ENCODE measurements around the gene LYRM2. TPM values are rescaled to one million over a fixed set of nuclear protein-coding genes. Genes with fewer than 3 reads are reported as not detected.

The LYRM2 gene
- total RNA-seq, 1 donor from 2014 or later: 34.4 TPM

DNA sequence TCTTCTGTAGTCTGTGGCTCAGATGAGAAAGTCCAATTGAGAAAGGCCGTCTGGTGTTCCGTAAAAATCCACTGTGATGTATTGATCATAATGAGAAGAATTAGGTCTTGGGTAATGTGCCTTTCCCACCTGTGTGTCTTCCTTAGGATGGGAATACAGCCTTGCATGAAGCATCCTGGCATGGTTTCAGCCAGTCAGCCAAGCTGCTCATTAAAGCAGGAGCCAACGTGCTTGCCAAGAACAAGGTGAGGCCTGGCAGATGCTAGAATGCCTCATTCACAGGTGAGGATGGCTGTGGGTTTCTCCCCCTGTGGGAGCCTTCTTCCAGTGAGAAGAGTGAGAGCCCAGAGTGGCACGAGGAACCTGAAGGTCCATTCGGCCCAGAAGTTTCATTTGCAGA is 32.7 kb downstream of the LYRM2 start:
- Mint-ChIP-seq H3K27me3 (ENCODE audit: unreplicated experiment) (no peaks in the 10 kb centered on the region), H3K27ac (ENCODE audit: unreplicated experiment) (no peak overlapping the region), H3K36me3 (ENCODE audit: unreplicated experiment) (no peaks in the 10 kb centered on the region), H3K4me1 (ENCODE audit: unreplicated experiment) (no peaks in the 10 kb centered on the region), H3K4me3 (ENCODE audit: unreplicated experiment) (no peak overlapping the region), H3K9me3 (ENCODE audit: unreplicated experiment) (no peaks in the 10 kb centered on the region)
- DNase-seq (ENCODE audit: extremely low spot score, unreplicated experiment): no peak
- TF ChIP-seq, protein P1, sequence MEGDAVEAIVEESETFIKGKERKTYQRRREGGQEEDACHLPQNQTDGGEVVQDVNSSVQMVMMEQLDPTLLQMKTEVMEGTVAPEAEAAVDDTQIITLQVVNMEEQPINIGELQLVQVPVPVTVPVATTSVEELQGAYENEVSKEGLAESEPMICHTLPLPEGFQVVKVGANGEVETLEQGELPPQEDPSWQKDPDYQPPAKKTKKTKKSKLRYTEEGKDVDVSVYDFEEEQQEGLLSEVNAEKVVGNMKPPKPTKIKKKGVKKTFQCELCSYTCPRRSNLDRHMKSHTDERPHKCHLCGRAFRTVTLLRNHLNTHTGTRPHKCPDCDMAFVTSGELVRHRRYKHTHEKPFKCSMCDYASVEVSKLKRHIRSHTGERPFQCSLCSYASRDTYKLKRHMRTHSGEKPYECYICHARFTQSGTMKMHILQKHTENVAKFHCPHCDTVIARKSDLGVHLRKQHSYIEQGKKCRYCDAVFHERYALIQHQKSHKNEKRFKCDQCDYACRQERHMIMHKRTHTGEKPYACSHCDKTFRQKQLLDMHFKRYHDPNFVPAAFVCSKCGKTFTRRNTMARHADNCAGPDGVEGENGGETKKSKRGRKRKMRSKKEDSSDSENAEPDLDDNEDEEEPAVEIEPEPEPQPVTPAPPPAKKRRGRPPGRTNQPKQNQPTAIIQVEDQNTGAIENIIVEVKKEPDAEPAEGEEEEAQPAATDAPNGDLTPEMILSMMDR (IDR thresholded peaks at IDR 0.05): no peak

DNA sequence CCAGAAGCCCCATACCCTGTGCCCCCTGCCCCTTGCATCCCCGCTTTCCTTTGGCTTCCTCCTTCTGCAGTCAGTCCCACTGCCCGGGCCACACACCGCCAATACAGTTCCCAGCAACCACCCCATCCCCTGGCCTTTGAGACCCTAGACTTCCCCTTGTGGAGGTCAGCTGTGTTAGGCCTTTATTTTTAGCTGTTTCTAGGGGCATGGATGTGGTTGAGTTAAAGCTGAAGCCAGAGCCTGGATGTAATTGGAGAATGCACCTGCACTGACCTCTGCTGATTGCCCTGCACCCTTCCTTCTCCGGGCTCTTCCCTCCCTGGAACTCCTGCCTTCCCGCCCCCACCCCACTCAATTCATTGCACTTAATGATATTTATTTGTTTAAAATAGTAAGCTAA is 33.9 kb downstream of the LYRM2 start:
- no peaks in the 10 kb centered on the region for H3K36me3 Mint-ChIP-seq (ENCODE audit: unreplicated experiment)
- H3K4me1 Mint-ChIP-seq (ENCODE audit: unreplicated experiment): no peaks in the 10 kb centered on the region
- no peaks in the 10 kb centered on the region for H3K27me3 Mint-ChIP-seq (ENCODE audit: unreplicated experiment)
- H3K4me3 Mint-ChIP-seq (ENCODE audit: unreplicated experiment): no peak overlapping the region
- TF ChIP-seq, protein P1 (IDR thresholded peaks at IDR 0.05): no peak
- no peaks in the 10 kb centered on the region for H3K9me3 Mint-ChIP-seq (ENCODE audit: unreplicated experiment)
- no peak overlapping the region for H3K27ac Mint-ChIP-seq (ENCODE audit: unreplicated experiment)
- no peak for DNase-seq (ENCODE audit: extremely low spot score, unreplicated experiment)

DNA sequence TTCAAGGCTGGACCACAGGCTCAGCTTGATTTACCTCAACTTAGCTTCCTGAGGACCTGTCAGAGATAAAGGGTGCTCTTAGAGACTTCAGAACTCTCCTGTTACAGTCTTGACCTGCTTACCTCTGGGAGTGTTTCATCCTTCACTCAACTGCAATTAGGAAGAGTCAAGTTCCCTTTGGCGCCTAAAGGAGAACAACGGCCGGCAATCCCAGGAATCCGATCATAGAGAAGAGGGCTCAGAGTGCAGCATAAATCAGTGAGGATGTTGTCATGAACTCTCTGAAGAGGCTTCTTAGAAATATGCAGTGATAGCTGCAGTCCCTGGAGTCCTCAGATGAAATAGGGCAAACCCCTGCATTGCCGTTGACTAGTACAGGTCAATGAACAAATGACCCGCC is 36.4 kb downstream of the LYRM2 start:
- H3K27ac Mint-ChIP-seq (ENCODE audit: unreplicated experiment): no peak overlapping the region
- no peak overlapping the region for H3K4me3 Mint-ChIP-seq (ENCODE audit: unreplicated experiment)
- H3K27me3 Mint-ChIP-seq (ENCODE audit: unreplicated experiment): no peaks in the 10 kb centered on the region
- no peaks in the 10 kb centered on the region for H3K9me3 Mint-ChIP-seq (ENCODE audit: unreplicated experiment)
- H3K36me3 Mint-ChIP-seq (ENCODE audit: unreplicated experiment): no peaks in the 10 kb centered on the region
- no peak for DNase-seq (ENCODE audit: extremely low spot score, unreplicated experiment)
- TF ChIP-seq, protein P1 (IDR thresholded peaks at IDR 0.05): no peak
- no peaks in the 10 kb centered on the region for H3K4me1 Mint-ChIP-seq (ENCODE audit: unreplicated experiment)

DNA sequence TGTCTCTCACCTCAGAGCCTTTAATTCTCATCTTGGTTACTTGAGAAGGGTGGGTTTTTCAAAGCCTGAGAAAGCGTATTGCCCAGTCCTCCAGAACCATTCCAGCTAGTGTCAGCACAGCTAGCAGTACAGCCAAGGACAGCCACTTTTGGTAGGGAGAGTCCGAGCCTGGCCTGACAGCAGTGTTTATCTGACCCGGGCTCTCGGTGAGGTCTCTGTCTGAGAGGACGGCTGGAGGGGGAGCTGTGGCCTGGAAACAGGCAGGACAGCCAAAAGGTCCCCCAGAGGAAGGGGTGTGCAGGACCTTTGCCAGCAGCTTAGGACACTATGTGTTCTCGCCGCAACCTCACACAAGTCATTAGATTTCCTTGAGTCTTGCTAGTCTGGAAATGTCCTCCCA is 38.8 kb downstream of the LYRM2 start:
- Mint-ChIP-seq H3K27me3 (ENCODE audit: unreplicated experiment) (no peaks in the 10 kb centered on the region), H3K4me3 (ENCODE audit: unreplicated experiment) (no peak overlapping the region), H3K36me3 (ENCODE audit: unreplicated experiment) (no peaks in the 10 kb centered on the region), H3K4me1 (ENCODE audit: unreplicated experiment) (no peaks in the 10 kb centered on the region), H3K9me3 (ENCODE audit: unreplicated experiment) (no peaks in the 10 kb centered on the region), H3K27ac (ENCODE audit: unreplicated experiment) (no peak overlapping the region)
- no peak for DNase-seq (ENCODE audit: extremely low spot score, unreplicated experiment)
- TF ChIP-seq, protein P1 (IDR thresholded peaks at IDR 0.05): no peak

DNA sequence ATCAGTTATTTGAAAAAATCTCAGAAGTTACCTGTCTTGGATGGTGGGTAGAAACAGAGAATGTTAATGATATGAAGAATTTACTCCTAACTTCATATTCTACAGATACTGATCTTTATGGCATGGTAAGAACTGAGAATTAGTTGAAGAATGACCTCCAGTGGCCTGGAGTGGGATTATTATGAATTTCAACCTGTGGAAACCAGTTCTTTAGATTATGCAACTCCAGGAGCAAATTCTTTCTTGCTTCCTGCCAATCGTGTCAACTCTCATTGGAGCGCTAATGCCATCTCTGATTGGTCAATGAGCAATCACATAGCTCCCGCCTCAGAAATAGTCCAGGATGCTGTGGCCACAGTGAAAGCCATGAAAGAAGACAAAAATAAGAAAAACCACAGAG is 40.6 kb downstream of the LYRM2 start:
- no peak overlapping the region for H3K27ac Mint-ChIP-seq (ENCODE audit: unreplicated experiment)
- TF ChIP-seq, protein P1 (IDR thresholded peaks at IDR 0.05): no peak
- DNase-seq (ENCODE audit: extremely low spot score, unreplicated experiment): no peak
- no peak overlapping the region for H3K4me3 Mint-ChIP-seq (ENCODE audit: unreplicated experiment)
- no peaks in the 10 kb centered on the region for H3K27me3 Mint-ChIP-seq (ENCODE audit: unreplicated experiment)
- no peaks in the 10 kb centered on the region for H3K4me1 Mint-ChIP-seq (ENCODE audit: unreplicated experiment)
- H3K9me3 Mint-ChIP-seq (ENCODE audit: unreplicated experiment): no peaks in the 10 kb centered on the region
- no peaks in the 10 kb centered on the region for H3K36me3 Mint-ChIP-seq (ENCODE audit: unreplicated experiment)

Data from osteocyte (in vitro differentiated cells).